Urinary bladder (tissue), 4 donors: ENCODE measurements around the gene SND1. TPM values are rescaled to one million over a fixed set of nuclear protein-coding genes. Genes with fewer than 3 reads are reported as not detected.

ENCODE experiments used
- DNase-seq: peaks from one replicate; pipeline ENCODE4 v3.0.0-alpha.2; 2015; ENCODE audit errors: extremely low spot score
- H3K27ac ChIP-seq: one replicate; pipeline ENCODE4 v1.5.1; 2013; ENCODE audit warnings: low read depth, mild to moderate bottlenecking, moderate library complexity
- H3K36me3 ChIP-seq: one replicate; pipeline ENCODE4 v1.6.1; 2013; ENCODE audit warnings: mild to moderate bottlenecking, moderate library complexity; ENCODE audit not compliant: insufficient read depth
- H3K4me1 ChIP-seq: one replicate; pipeline ENCODE4 v1.6.1; 2013; ENCODE audit warnings: mild to moderate bottlenecking, moderate library complexity; ENCODE audit not compliant: insufficient read depth
- H3K4me3 ChIP-seq: one replicate; pipeline ENCODE4 v1.5.1; 2013; ENCODE audit warnings: low read depth, low read length
- WGBS: extraction: QIAGEN DNeasy Blood & Tissue Kit; methylation state at CpG from one replicate; pipeline ENCODE4 v1.1.7; 2013; 5-methylcytosine and 5-hydroxymethylcytosine counted together
- polyA plus RNA-seq: library from polyadenylated mRNA; stranded (reverse); fragments of 200-250 nt; gene quantifications from one replicate; pipeline ENCODE4 v1.2.3, GENCODE V29; 2013
- total RNA-seq: library from RNA; depleted of rRNA; stranded (reverse); fragments of >200 nt; gene quantifications from one replicate; pipeline ENCODE4 v1.2.3, GENCODE V29; 2014
- donor health status: healthy with polysubstance abuse.
- donor health status: healthy.

The SND1 gene
- total and polyA plus RNA-seq, 2 donors, result 89.8 to 102 TPM

DNA sequence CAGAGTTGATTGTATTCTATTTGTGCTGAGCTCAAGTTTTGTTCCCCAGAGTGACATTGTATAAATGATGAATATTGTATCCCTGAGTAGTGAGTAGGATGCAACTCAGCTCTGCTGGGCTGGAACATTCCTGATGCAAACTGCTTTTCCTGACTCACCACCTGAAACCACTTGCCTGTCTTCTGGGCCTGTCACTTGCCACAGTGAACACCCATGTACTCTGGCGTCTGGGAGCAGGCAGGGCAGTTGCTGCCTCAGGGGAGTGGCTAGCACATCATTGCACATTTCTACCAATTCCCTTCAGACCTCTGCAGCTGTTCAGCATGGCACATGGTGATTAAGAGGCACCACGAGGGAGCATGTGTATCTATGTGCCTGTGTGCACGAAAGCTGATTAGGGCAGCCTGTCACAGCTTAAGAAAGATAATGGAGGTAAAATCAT, 157.3 kb downstream of the SND1 start:
- Histone ChIP-seq H3K36me3 (no peaks in the 10 kb centered on the region), H3K27ac (no peak overlapping the region), H3K4me3 (no peak overlapping the region), H3K4me1 (no peaks in the 10 kb centered on the region)
- WGBS, result 72% methylated on average over 3 of the region's 3 CpGs
- DNase-seq, result no peak

DNA sequence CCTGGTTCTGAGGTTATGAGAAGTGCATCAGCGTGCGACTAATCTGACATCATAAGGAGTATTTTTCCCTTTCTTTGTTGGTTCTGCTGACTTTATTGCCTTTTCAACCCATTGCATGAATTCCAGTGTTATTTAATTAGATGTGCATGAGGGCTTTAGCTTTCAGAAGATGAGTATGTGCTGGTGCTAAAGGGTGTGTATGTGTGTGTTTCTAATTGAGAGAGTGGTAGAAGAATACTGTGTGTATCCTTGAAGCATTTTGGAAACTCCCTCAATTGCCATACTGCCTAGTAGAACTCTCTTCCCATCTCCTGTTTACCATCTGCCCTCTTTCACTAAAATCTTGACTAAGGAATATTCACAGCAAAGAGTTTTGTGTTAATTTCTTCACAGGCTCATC, 158.1 kb downstream of the SND1 start:
- Histone ChIP-seq H3K4me3 (no peak overlapping the region), H3K4me1 (no peaks in the 10 kb centered on the region), H3K36me3 (no peaks in the 10 kb centered on the region), H3K27ac (no peak overlapping the region)
- DNase-seq, result no peak
- 96% methylated on average over 2 of the region's 2 CpGs for WGBS

DNA sequence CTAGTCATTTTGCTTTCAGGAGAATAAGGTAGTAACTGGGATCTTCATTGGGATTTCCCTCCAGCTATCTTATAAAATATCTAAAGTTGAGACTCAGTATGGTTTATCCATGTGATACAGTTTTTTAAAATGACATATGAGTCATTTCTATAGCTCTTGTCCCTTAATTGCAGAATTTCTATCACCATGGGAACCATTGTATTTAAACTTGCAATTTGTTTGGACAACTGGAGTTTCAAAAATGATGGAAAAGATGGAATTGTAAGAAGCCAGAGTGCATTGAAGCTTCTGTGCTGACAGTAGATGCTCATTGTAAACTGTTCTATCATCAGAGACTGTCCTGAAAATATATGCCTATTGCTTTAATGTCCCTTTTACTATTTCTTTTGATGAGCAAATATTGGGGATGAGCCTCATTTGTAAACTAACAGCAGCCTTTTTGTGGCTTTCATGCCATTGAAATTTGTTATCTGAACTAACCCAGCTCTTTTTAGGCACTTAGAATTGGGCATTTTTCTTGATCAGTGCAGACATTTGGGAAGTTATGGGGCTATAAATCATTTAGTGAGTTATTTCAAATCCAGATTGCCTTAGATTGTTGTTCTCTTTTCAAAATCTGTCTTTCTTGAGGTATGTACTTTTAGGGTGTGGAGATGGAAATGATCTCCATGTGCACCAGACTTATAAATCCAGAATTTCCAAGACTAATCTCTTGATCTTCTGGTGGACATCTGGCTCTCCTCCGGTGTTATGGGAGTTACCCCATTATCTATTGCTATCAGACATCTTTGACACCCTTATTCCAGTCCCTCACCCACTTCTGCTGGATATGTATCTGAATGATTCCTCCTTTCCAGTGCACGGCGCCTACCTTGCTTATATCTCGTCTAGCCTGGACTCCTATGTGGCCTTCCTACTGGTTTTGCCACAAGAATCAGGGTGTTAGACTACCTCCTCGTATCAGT, 159.0 kb downstream of the SND1 start:
- Histone ChIP-seq H3K4me3 (no peak overlapping the region), H3K4me1 (no peaks in the 10 kb centered on the region), H3K36me3 (no peaks in the 10 kb centered on the region), H3K27ac (no peak overlapping the region)
- DNase-seq, result no peak
- 95% methylated on average over 5 of the region's 5 CpGs for WGBS

DNA sequence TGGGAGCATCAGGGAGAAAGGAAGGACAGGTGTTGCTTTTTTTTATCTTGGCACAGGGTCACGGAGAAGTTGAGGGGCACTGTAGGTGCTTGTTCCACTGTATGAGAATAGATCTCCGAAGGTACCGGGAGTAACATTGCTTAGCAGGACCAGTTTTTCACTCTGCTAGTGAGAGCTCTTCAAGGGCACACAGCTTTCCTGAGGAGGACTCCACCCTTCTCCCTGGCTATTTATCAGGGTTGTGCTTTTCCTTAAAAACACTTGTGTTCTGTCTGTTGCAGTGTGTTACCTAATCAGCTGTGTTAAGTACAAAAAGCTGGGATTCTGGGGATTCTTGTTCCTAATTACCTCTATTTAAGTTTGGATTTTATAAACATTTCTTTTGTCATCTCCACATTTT, 160.5 kb downstream of the SND1 start:
- no peak overlapping the region for H3K27ac ChIP-seq
- no peaks in the 10 kb centered on the region for H3K36me3 ChIP-seq
- DNase-seq, result no peak
- H3K4me3 ChIP-seq, result no peak overlapping the region
- no peaks in the 10 kb centered on the region for H3K4me1 ChIP-seq
- 89% methylated on average over 3 of the region's 3 CpGs for WGBS

DNA sequence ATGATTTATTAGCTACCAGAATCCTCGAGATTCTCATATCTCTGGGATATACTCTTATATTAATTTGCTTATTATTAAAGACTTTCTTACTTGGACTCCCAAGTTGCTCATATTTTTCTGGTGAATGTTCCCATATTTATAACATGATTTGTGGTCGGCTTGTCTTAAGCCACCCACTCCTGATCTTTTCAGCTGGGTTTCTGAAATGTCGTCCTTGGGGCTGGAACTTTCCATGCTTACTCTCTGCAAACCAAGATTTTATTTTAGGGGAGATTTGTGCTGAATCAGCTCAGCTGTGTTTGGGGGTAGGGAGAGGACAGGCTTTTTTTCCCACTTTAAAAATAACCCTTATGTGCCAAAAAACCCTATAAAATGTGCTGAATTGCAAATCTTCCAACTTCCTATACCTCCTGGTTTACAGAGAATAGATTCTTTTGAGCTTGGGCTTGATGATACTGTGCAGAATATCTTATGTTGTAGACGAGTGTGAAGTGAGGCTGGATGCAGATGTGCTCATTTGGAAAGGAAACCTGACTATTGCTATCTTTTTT, 162.1 kb downstream of the SND1 start:
- H3K36me3 ChIP-seq, result no peaks in the 10 kb centered on the region
- 42% methylated on average over 4 of the region's 4 CpGs for WGBS
- no peak overlapping the region for H3K4me3 ChIP-seq
- DNase-seq, result no peak
- no peak overlapping the region for H3K27ac ChIP-seq
- H3K4me1 ChIP-seq, result no peaks in the 10 kb centered on the region

DNA sequence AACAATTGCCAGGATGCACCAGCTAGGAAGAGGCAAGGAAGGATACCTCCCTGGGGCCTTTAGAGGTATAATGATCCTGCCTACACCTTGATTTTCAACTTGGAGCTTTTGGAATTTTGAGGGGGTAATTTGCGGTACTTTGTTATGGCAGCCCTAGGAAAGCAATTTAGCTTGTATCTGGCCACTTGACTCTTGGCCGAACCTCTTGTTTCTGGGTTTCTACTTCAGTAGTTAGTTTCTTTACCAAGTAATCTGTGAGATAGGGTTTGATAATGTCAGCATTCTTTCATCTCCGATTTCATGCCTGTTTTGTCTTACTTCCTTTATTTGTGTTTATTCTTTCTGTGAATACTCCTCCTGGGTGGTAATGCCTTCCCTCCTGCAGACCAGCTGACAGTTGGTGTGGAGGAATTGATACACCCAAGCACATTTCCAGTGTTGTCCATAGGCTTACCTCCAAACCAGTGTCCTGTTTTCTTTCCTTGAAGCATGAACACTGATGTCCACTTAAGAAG, 163.7 kb downstream of the SND1 start:
- Histone ChIP-seq H3K4me3 (no peak overlapping the region), H3K36me3 (no peaks in the 10 kb centered on the region), H3K27ac (no peak overlapping the region), H3K4me1 (no peaks in the 10 kb centered on the region)
- no peak for DNase-seq
- 86% methylated on average over 3 of the region's 3 CpGs for WGBS

DNA sequence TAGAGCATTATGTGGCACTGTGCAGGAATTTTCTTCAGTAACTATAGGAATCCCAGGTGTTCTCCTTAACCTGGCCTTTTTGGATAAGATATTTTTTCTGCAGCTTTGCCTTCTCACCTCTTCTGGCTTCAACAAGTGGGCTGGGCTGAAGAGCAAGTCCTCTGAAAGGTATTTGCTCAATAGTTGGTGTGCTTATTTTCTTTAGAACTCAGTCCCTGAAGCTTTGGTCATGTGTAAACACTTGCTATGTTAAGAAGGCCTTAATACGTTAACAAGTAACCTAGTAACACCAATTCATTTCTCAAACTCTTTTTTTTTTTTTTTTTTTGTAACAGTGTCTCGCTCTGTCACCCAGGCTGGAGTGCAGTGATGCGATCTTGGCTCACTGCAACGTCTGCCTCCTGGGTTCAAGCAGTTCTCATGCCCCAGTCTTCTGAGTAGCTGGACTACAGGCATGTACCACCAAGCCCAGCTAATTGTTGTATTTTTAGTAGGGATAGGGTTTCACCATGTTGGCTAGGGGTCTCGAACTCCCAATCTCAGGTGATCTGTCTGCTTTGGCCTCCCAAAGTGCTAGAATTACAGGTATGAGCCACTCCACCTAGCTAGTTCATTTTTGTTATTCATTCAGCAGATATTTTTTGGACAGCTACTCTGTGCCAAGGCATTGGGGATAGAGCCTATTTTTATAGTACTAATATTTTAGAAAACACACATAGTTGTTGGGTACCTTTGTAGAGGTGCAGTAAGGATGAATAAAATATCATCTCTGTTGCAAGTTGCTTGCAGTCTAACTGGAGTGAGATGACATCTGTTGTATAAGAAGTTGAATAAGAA, 164.6 kb downstream of the SND1 start:
- no peaks in the 10 kb centered on the region for H3K36me3 ChIP-seq
- no peaks in the 10 kb centered on the region for H3K4me1 ChIP-seq
- no peak for DNase-seq
- 94% methylated on average over 5 of the region's 5 CpGs for WGBS
- no peak overlapping the region for H3K27ac ChIP-seq
- no peak overlapping the region for H3K4me3 ChIP-seq

DNA sequence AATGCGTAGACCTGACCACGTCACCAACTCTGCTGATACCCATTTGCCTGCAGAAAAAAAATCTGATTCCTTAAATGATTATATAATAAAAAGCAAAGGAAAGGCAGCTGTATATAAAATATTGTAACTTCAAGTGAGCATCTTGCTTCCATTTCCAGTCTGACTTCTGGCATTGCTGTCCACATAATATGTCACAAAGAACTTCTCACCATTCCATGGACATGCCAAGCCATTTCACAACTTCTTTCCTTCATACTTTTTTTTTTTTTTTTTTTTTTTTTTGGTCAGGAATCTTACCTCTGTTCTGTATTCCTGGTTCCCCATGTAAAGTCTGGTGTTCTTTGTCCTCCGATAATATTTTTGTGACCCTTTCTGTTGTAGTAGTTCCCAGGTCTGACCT, 165.5 kb downstream of the SND1 start:
- Histone ChIP-seq H3K4me3 (no peak overlapping the region), H3K27ac (no peak overlapping the region), H3K36me3 (no peaks in the 10 kb centered on the region), H3K4me1 (no peaks in the 10 kb centered on the region)
- 98% methylated on average over 3 of the region's 3 CpGs for WGBS
- no peak for DNase-seq

DNA sequence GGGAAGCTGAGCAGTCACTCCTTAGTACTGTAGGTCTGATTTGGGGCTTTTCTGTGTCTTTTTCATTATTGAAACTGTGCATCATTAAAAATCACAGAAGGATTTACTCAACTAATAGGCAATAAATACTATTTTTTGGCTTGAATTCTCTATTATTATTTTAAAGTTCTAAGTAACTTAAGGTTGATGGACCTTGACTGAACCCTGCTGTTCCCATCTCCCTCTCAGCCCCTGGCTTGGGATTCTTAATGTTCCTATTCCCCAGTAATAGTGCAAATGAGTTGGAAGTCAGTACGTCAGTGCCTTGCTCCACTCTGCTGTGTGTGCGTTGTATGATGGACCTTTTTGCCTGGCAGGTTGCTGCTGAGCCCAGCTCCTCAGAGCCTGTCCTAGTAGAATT, 166.3 kb downstream of the SND1 start:
- H3K27ac ChIP-seq, result no peak overlapping the region
- no peaks in the 10 kb centered on the region for H3K4me1 ChIP-seq
- DNase-seq, result no peak
- 98% methylated on average over 2 of the region's 2 CpGs for WGBS
- H3K36me3 ChIP-seq, result no peaks in the 10 kb centered on the region
- H3K4me3 ChIP-seq, result no peak overlapping the region

DNA sequence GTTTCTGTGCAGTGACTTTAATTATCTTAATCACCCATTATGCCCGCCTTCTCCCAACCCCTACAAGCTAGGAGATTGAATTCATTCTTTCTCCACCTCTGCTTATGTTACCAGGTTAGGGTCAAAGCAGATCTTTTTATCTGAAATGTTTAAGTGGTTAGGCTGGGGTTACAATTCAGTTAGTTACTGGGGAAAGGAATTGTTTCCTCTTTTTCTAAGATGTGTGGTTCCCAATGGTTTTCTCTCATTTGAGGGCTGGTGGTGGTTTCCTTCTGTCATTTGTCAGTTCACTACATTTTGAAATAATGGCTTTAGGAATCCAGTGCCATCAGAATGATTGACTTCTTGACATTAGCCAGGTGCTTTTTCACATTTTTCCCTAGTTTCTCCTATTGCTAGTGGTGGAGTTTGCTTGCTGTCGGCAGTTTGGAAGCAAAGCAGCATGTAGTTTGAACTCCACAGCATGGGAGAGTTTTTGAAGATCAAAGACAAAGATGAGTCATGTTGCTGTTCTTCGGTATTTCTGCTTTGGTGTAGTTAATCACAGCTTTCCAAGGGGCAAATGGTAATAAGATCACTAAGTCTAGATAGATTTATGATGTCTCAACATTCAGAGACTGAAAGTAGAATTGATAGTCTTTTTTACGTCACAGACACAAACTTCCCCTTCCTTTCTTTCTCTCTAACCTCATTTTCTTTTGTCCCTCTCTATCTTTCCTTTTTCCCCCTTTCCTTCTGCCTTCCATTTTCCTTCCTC, 168.2 kb downstream of the SND1 start:
- Histone ChIP-seq H3K27ac (no peak overlapping the region), H3K4me3 (no peak overlapping the region), H3K36me3 (no peaks in the 10 kb centered on the region), H3K4me1 (no peaks in the 10 kb centered on the region)
- WGBS, result 61% methylated on average over 4 of the region's 4 CpGs
- no peak for DNase-seq

DNA sequence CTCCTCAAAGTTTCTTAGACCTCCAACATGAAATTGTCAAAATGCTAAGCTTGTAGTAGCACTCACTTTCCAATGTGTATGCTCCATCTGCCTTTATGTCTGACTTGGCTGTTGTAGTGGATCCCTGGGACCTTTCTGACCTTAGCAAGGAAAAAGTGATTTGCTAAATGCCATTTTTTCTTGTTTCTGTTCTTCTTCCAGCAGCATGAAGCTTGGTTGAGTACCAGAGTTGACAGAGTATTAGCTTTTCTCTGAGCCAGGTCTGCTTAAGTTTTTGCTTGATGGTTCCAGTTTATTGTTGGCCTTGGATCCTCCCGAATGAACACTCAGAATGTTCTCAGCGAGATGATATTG, 168.7 kb downstream of the SND1 start:
- 89% methylated on average over 2 of the region's 2 CpGs for WGBS
- H3K27ac ChIP-seq, result no peak overlapping the region
- no peak for DNase-seq
- no peaks in the 10 kb centered on the region for H3K4me1 ChIP-seq
- H3K36me3 ChIP-seq, result no peaks in the 10 kb centered on the region
- H3K4me3 ChIP-seq, result no peak overlapping the region

DNA sequence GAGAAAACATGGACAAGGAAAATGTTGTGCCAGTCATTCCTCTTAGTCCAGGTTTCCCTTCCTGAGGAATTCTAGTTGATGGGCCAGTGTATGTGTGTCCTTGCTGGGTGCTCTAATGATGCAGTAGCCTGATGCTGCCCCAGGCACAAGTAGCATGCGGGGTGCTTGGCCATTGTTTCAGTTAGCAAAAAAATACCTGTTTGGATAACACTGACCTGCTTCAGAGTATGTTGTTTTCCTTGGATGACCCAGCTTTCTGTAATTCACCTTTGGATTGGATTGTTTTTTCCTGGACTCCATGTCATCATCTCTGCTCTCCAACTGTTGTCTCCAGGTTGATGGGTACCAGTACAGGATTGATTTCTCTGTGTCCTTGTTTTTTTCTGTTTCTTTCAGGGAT, 169.2 kb downstream of the SND1 start:
- Histone ChIP-seq H3K27ac (no peak overlapping the region), H3K4me3 (no peak overlapping the region), H3K4me1 (no peaks in the 10 kb centered on the region), H3K36me3 (no peaks in the 10 kb centered on the region)
- WGBS, result 98% methylated on average over 1 of the region's 1 CpG
- no peak for DNase-seq
